ENCODE data around the gene MRPS7.

MRPS7 gene

GRCh38 chr17:75261336-75262111, at the start of gene MRPS7, which contains the start of gene GGA3:
Gene MRPS7, plus strand, starts transcription at chr17:75261879. Its CDS starts 22 bp downstream, at chr17:75261901.
Gene GGA3, minus strand, starts transcription at chr17:75261606. Its CDS starts 19 bp downstream, at chr17:75261587.
- peak; percentile 68 for DNase-seq

- DNase-seq = no peak
Observed at GRCh38 chr17:75218131-75218530, 43.5 kb upstream of the MRPS7 start.

- no peak for DNase-seq
Observed at GRCh38 chr17:75219815-75220214, 41.9 kb upstream of the MRPS7 start.

GRCh38 chr17:75225016-75225415, 36.7 kb upstream of the MRPS7 start:
- DNase-seq = no peak

- DNase-seq = no peak
Observed at GRCh38 chr17:75227729-75228128, 34.0 kb upstream of the MRPS7 start.

- no peak for DNase-seq
Observed at GRCh38 chr17:75228305-75228704, 33.4 kb upstream of the MRPS7 start.

- DNase-seq = no peak
Observed at GRCh38 chr17:75228847-75229246, 32.8 kb upstream of the MRPS7 start.

- DNase-seq = no peak
Observed at GRCh38 chr17:75231071-75231470, 30.6 kb upstream of the MRPS7 start.

GRCh38 chr17:75231741-75232464, 29.8 kb upstream of the MRPS7 start:
- DNase-seq = no peak

GRCh38 chr17:75232786-75233185, 28.9 kb upstream of the MRPS7 start:
- no peak for DNase-seq

GRCh38 chr17:75237100-75238014, 24.3 kb upstream of the MRPS7 start:
- DNase-seq = no peak

GRCh38 chr17:75238020-75238580, 23.6 kb upstream of the MRPS7 start:
- no peak for DNase-seq

GRCh38 chr17:75238684-75239191, 22.9 kb upstream of the MRPS7 start:
- no peak for DNase-seq

- no peak for DNase-seq
Observed at GRCh38 chr17:75239214-75239613, 22.5 kb upstream of the MRPS7 start.

- DNase-seq = no peak
Observed at GRCh38 chr17:75239778-75240393, 21.8 kb upstream of the MRPS7 start.

GRCh38 chr17:75240394-75241142, 21.1 kb upstream of the MRPS7 start:
- DNase-seq = no peak

GRCh38 chr17:75241143-75241430, 20.6 kb upstream of the MRPS7 start:
- no peak for DNase-seq

GRCh38 chr17:75241502-75241901, 20.2 kb upstream of the MRPS7 start:
- DNase-seq = no peak

- DNase-seq = no peak
Observed at GRCh38 chr17:75241996-75242460, 19.7 kb upstream of the MRPS7 start.

- no peak for DNase-seq
Observed at GRCh38 chr17:75242461-75243042, 19.1 kb upstream of the MRPS7 start.
